Measurements from ENCODE around the gene ZBTB8OS.
"Not testable (repeated sequence)": the region's sequence is repeated elsewhere in the genome, so short reads cannot be mapped to it uniquely, and the experiment has no call there.

The ZBTB8OS gene

DNA sequence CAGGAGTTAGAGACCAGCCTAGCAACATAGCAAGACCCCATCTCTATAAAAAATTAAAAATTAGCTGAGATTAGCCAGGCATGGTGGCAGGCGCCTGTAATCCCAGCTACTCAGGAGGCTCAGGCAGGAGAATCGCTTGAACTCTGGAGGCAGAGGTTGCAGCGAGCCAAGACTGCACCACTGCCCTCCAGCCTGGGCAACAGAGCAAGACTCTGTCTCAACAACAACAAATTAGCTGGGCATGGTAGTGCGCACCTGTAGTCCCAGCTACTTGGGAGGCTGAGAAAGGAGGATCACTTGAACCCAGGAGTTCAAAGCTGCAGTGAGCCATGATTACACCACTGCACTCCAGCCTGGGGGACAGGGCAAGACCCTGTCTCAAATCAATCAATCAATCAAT is 20.2 kb downstream of the ZBTB8OS start:
- H3K4me2 ChIP-seq (ENCODE audit: insufficient read depth, low read length, poor library complexity, severe bottlenecking); H3K79me1 ChIP-seq (ENCODE audit: low read depth, low read length): not testable (repeated sequence)

DNA sequence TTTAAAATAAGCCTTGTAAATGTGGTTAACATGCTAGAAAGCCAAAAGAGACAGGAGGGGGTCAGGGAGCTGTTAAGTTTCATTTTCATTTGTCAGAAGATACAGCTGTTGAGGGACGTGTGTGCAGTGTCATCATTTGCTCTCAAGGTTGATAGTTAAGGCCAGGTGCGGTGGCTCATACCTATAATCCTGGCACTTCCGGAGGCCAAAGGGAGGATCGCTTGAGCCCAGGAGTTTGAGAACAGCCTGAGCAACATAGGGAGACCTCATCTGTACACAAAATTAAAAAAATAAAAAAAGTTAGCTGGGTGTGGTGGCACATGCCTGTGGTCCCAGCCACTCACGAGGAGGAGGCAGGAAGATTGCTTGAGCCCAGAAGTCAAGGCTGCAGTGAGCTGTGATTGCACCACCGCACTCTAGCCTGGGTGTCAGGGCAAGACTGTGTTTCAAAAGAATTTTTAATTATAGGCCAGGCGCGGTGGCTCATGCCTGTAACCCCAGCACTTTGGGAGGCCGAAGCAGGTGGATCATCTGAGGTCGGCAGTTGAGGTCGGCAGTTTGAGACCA is 22.7 kb downstream of the ZBTB8OS start:
- no peak overlapping the region for H3K18ac ChIP-seq (ENCODE audit: low read length)
- H3K4me3 ChIP-seq (ENCODE audit: low read length in 2 of 2), result no peak overlapping the region
- peaks cover 0 to 72% of the 10 kb centered on the region in 2 donors for H3K36me3 ChIP-seq (replicated peaks in 1 of 2; ENCODE audit: control insufficient read depth in 2 of 2, insufficient read depth in 2 of 2, low read length in 2 of 2)
- DNase-seq (ENCODE audit: low spot score), result no peak
- H3K9me3 ChIP-seq (replicated peaks in 1 of 2; ENCODE audit: control insufficient read depth in 2 of 2, insufficient read depth in 1 of 2, low read depth in 1 of 2, low read length in 2 of 2), result no peaks in the 10 kb centered on the region
- H3K4me1 ChIP-seq (ENCODE audit: control insufficient read depth in 2 of 2, insufficient read depth in 1 of 2, low read depth in 1 of 2, low read length in 2 of 2), result no peaks in the 10 kb centered on the region
- no peak overlapping the region for H3K9ac ChIP-seq (ENCODE audit: low read depth, low read length, poor library complexity)
- no peaks in the 10 kb centered on the region for H3K27me3 ChIP-seq (ENCODE audit: control insufficient read depth in 3 of 3, insufficient read depth in 3 of 3, low read depth in 1 of 3, low read length in 3 of 3)
- H4K8ac ChIP-seq (ENCODE audit: low read depth, low read length), result no peak overlapping the region
- no peak overlapping the region for H4K91ac ChIP-seq (ENCODE audit: low read depth, low read length, poor library complexity)
- no peak overlapping the region for H3K4me2 ChIP-seq (ENCODE audit: insufficient read depth, low read length, poor library complexity, severe bottlenecking)
- H2BK5ac ChIP-seq (ENCODE audit: low read length), result no peak overlapping the region
- H2AFZ ChIP-seq (ENCODE audit: low read length), result no peak overlapping the region
- H3K27ac ChIP-seq (replicated peaks; ENCODE audit: low read length), result no peak overlapping the region
- H3K4ac ChIP-seq (ENCODE audit: low read length), result no peak overlapping the region
- H2AK5ac ChIP-seq (ENCODE audit: low read depth, low read length), result no peak overlapping the region
- no peak overlapping the region for H3K23ac ChIP-seq (ENCODE audit: low read depth, low read length, poor library complexity)
- no peak overlapping the region for H2BK12ac ChIP-seq (ENCODE audit: low read length)
- H2BK120ac ChIP-seq (ENCODE audit: low read depth, low read length), result no peak overlapping the region
- no CpG with 5 or more reads among the region's 11 CpGs for WGBS, 2 donors (ENCODE audit: extremely low coverage in 2 of 2, insufficient read length in 2 of 2, insufficient replicate concordance in 1 of 2)
- no peak overlapping the region for H3K14ac ChIP-seq (ENCODE audit: low read length)
- H3K79me1 ChIP-seq (ENCODE audit: low read depth, low read length), result no peaks in the 10 kb centered on the region
- no peak overlapping the region for H2BK15ac ChIP-seq (ENCODE audit: low read length)

More for the DNA sequence above, 20.2 kb downstream of the ZBTB8OS start:
- not testable (repeated sequence) for H3K9me3 ChIP-seq (replicated peaks in 1 of 2; ENCODE audit: control insufficient read depth in 2 of 2, insufficient read depth in 1 of 2, low read depth in 1 of 2, low read length in 2 of 2); H4K8ac ChIP-seq (ENCODE audit: low read depth, low read length); DNase-seq (ENCODE audit: low spot score); H3K14ac ChIP-seq (ENCODE audit: low read length); H3K4ac ChIP-seq (ENCODE audit: low read length); H2BK15ac ChIP-seq (ENCODE audit: low read length); H3K4me3 ChIP-seq (ENCODE audit: low read length in 2 of 2); H2BK5ac ChIP-seq (ENCODE audit: low read length); H3K27me3 ChIP-seq (ENCODE audit: control insufficient read depth in 3 of 3, insufficient read depth in 3 of 3, low read depth in 1 of 3, low read length in 3 of 3); H3K18ac ChIP-seq (ENCODE audit: low read length); H3K9ac ChIP-seq (ENCODE audit: low read depth, low read length, poor library complexity); H2AFZ ChIP-seq (ENCODE audit: low read length); H2BK120ac ChIP-seq (ENCODE audit: low read depth, low read length); H2BK12ac ChIP-seq (ENCODE audit: low read length); H4K91ac ChIP-seq (ENCODE audit: low read depth, low read length, poor library complexity); H2AK5ac ChIP-seq (ENCODE audit: low read depth, low read length); H3K27ac ChIP-seq (replicated peaks; ENCODE audit: low read length); H3K23ac ChIP-seq (ENCODE audit: low read depth, low read length, poor library complexity); H3K4me1 ChIP-seq (ENCODE audit: control insufficient read depth in 2 of 2, insufficient read depth in 1 of 2, low read depth in 1 of 2, low read length in 2 of 2)
- WGBS, 2 donors (ENCODE audit: extremely low coverage in 2 of 2, insufficient read length in 2 of 2, insufficient replicate concordance in 1 of 2), result no CpG with 5 or more reads among the region's 4 CpGs
- H3K36me3 ChIP-seq (replicated peaks in 1 of 2; ENCODE audit: control insufficient read depth in 2 of 2, insufficient read depth in 2 of 2, low read length in 2 of 2), result peaks cover 0 to 78% of the 10 kb centered on the region in 2 donors

DNA sequence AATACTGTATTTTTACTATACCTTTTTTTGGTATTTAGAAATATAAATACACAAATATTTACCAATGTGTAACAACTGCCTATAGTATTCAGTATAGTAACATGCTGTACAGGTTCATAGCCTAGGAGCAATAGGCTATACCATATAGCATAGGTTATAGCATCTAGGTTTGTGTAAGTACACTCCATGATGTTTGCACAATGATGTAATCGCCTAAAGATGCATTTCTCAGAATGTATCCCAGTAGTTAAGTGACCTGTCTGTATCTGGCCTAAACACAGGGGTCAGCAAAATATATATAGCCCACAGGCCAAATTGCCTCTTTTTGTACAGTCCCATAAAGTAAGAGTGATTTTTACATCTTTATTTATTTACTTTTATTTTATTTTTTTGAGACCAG is 24.2 kb downstream of the ZBTB8OS start:
- no peak overlapping the region for H2BK12ac ChIP-seq (ENCODE audit: low read length)
- no peak overlapping the region for H3K4ac ChIP-seq (ENCODE audit: low read length)
- no peaks in the 10 kb centered on the region for H3K27me3 ChIP-seq (ENCODE audit: control insufficient read depth in 3 of 3, insufficient read depth in 3 of 3, low read depth in 1 of 3, low read length in 3 of 3)
- no peak overlapping the region for H3K9ac ChIP-seq (ENCODE audit: low read depth, low read length, poor library complexity)
- H3K23ac ChIP-seq (ENCODE audit: low read depth, low read length, poor library complexity), result no peak overlapping the region
- no peak overlapping the region for H4K91ac ChIP-seq (ENCODE audit: low read depth, low read length, poor library complexity)
- no peak for DNase-seq (ENCODE audit: low spot score)
- no CpG with 5 or more reads among the region's 1 CpG for WGBS, 2 donors (ENCODE audit: extremely low coverage in 2 of 2, insufficient read length in 2 of 2, insufficient replicate concordance in 1 of 2)
- no peak overlapping the region for H2BK15ac ChIP-seq (ENCODE audit: low read length)
- no peak overlapping the region for H2AFZ ChIP-seq (ENCODE audit: low read length)
- no peak overlapping the region for H2BK120ac ChIP-seq (ENCODE audit: low read depth, low read length)
- H3K36me3 ChIP-seq (replicated peaks in 1 of 2; ENCODE audit: control insufficient read depth in 2 of 2, insufficient read depth in 2 of 2, low read length in 2 of 2), result peaks cover 0 to 69% of the 10 kb centered on the region in 2 donors
- no peaks in the 10 kb centered on the region for H3K4me1 ChIP-seq (ENCODE audit: control insufficient read depth in 2 of 2, insufficient read depth in 1 of 2, low read depth in 1 of 2, low read length in 2 of 2)
- H3K4me3 ChIP-seq (ENCODE audit: low read length in 2 of 2), result no peak overlapping the region
- no peak overlapping the region for H3K14ac ChIP-seq (ENCODE audit: low read length)
- no peak overlapping the region for H2AK5ac ChIP-seq (ENCODE audit: low read depth, low read length)
- no peak overlapping the region for H3K27ac ChIP-seq (replicated peaks; ENCODE audit: low read length)
- no peaks in the 10 kb centered on the region for H3K9me3 ChIP-seq (replicated peaks in 1 of 2; ENCODE audit: control insufficient read depth in 2 of 2, insufficient read depth in 1 of 2, low read depth in 1 of 2, low read length in 2 of 2)
- H2BK5ac ChIP-seq (ENCODE audit: low read length), result no peak overlapping the region
- no peak overlapping the region for H4K8ac ChIP-seq (ENCODE audit: low read depth, low read length)
- no peaks in the 10 kb centered on the region for H3K79me1 ChIP-seq (ENCODE audit: low read depth, low read length)
- H3K4me2 ChIP-seq (ENCODE audit: insufficient read depth, low read length, poor library complexity, severe bottlenecking), result no peak overlapping the region
- H3K18ac ChIP-seq (ENCODE audit: low read length), result no peak overlapping the region

DNA sequence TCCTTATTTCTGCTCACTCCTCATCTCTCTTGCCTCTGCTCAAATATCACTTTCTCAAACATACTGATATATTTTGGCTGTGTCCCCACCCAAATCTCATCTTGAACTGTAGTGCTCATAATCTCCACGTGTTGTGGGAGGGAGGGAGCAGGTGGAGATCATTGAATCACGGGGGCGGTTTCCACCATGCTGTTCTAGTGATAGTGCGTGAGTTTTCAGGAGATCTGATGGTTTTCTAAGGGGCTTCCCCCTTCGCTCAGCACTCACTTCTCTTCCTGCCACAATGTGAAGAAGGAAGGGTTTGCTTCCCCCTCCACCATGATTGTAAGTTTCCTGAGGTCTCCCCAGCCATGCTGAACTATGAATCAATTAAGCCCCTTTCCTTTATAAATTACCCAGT is 26.6 kb downstream of the ZBTB8OS start:
- Histone ChIP-seq H4K8ac (ENCODE audit: low read depth, low read length) (no peak overlapping the region), H3K27ac (replicated peaks; ENCODE audit: low read length) (no peak overlapping the region), H3K36me3 (replicated peaks in 1 of 2; ENCODE audit: control insufficient read depth in 2 of 2, insufficient read depth in 2 of 2, low read length in 2 of 2) (peaks cover 3 to 69% of the 10 kb centered on the region in 2 donors), H2AFZ (ENCODE audit: low read length) (no peak overlapping the region), H3K79me1 (ENCODE audit: low read depth, low read length) (no peaks in the 10 kb centered on the region), H4K91ac (ENCODE audit: low read depth, low read length, poor library complexity) (no peak overlapping the region), H3K18ac (ENCODE audit: low read length) (no peak overlapping the region), H2BK120ac (ENCODE audit: low read depth, low read length) (no peak overlapping the region), H3K4me3 (ENCODE audit: low read length in 2 of 2) (no peak overlapping the region), H3K14ac (ENCODE audit: low read length) (no peak overlapping the region), H3K4me2 (ENCODE audit: insufficient read depth, low read length, poor library complexity, severe bottlenecking) (no peak overlapping the region), H2AK5ac (ENCODE audit: low read depth, low read length) (no peak overlapping the region), H3K27me3 (ENCODE audit: control insufficient read depth in 3 of 3, insufficient read depth in 3 of 3, low read depth in 1 of 3, low read length in 3 of 3) (no peaks in the 10 kb centered on the region), H2BK12ac (ENCODE audit: low read length) (no peak overlapping the region), H2BK5ac (ENCODE audit: low read length) (no peak overlapping the region), H3K9ac (ENCODE audit: low read depth, low read length, poor library complexity) (no peak overlapping the region), H3K9me3 (replicated peaks in 1 of 2; ENCODE audit: control insufficient read depth in 2 of 2, insufficient read depth in 1 of 2, low read depth in 1 of 2, low read length in 2 of 2) (peaks cover 0 to 11% of the 10 kb centered on the region in 2 donors), H3K4me1 (ENCODE audit: control insufficient read depth in 2 of 2, insufficient read depth in 1 of 2, low read depth in 1 of 2, low read length in 2 of 2) (no peaks in the 10 kb centered on the region), H3K23ac (ENCODE audit: low read depth, low read length, poor library complexity) (no peak overlapping the region), H3K4ac (ENCODE audit: low read length) (no peak overlapping the region), H2BK15ac (ENCODE audit: low read length) (no peak overlapping the region)
- DNase-seq (ENCODE audit: low spot score), result no peak
- WGBS, 2 donors (ENCODE audit: extremely low coverage in 2 of 2, insufficient read length in 2 of 2, insufficient replicate concordance in 1 of 2), result no CpG with 5 or more reads among the region's 5 CpGs
